Mononuclear cell (primary cell): ENCODE results near the gene HTRA2. TPM values are rescaled to one million over a fixed set of nuclear protein-coding genes. Genes with fewer than 3 reads are reported as not detected.

Experiments
- H3K27me3 ChIP-seq: 2 replicates; pipeline ENCODE4 v1.6.0; 2011; ENCODE audit warnings: low read length, control low read depth; ENCODE audit not compliant: insufficient read depth
- H3K4me1 ChIP-seq: 2 replicates; pipeline ENCODE4 v1.5.1; 2011; ENCODE audit warnings: mild to moderate bottlenecking, low read length, control low read depth; ENCODE audit not compliant: insufficient read depth
- H3K4me3 ChIP-seq: 2 replicates; pipeline ENCODE4 v1.5.1; 2011; ENCODE audit warnings: mild to moderate bottlenecking, low read length, moderate library complexity
- H3K9me3 ChIP-seq: 2 replicates; pipeline ENCODE4 v1.5.1; 2011; ENCODE audit warnings: low read depth, mild to moderate bottlenecking, control low read depth, low read length
- total RNA-seq: library from RNA; depleted of rRNA; stranded (reverse); fragments of >200 nt; gene quantifications from one replicate; pipeline ENCODE4 v1.2.3, GENCODE V29; 2012

HTRA2 gene
- total RNA-seq, 1 donor = 17.9 TPM

GRCh38 chr2:74538881-74539339 lies 9.2 kb downstream of the HTRA2 start:
- peaks cover 11% of the 10 kb centered on the region for H3K4me1 ChIP-seq
- no peaks in the 10 kb centered on the region for H3K9me3 ChIP-seq
- no peaks in the 10 kb centered on the region for H3K27me3 ChIP-seq
- H3K4me3 ChIP-seq = no peak overlapping the region

- H3K27me3 ChIP-seq = no peaks in the 10 kb centered on the region
- no peak overlapping the region for H3K4me3 ChIP-seq
These were observed 10.6 kb downstream of the HTRA2 start for GRCh38 chr2:74540291-74540690.

GRCh38 chr2:74542978-74543377 lies 13.2 kb downstream of the HTRA2 start:
- Histone ChIP-seq H3K4me3 (no peak overlapping the region), H3K27me3 (peaks cover 9% of the 10 kb centered on the region), H3K9me3 (no peaks in the 10 kb centered on the region), H3K4me1 (peaks cover 11% of the 10 kb centered on the region)

More at GRCh38 chr2:74540291-74540690, 10.6 kb downstream of the HTRA2 start:
- H3K9me3 ChIP-seq = no peaks in the 10 kb centered on the region
- peaks cover 11% of the 10 kb centered on the region for H3K4me1 ChIP-seq

GRCh38 chr2:74544634-74545033 lies 14.9 kb downstream of the HTRA2 start:
- H3K4me3 ChIP-seq = no peak overlapping the region

GRCh38 chr2:74546004-74546403 lies 16.3 kb downstream of the HTRA2 start:
- Histone ChIP-seq H3K9me3 (no peaks in the 10 kb centered on the region), H3K4me3 (no peak overlapping the region)

More at GRCh38 chr2:74544634-74545033, 14.9 kb downstream of the HTRA2 start:
- Histone ChIP-seq H3K9me3 (no peaks in the 10 kb centered on the region), H3K4me1 (peaks cover 15% of the 10 kb centered on the region), H3K27me3 (peaks cover 23% of the 10 kb centered on the region)

GRCh38 chr2:74548285-74548899 lies 18.7 kb downstream of the HTRA2 start:
- H3K27me3 ChIP-seq = peaks cover 28% of the 10 kb centered on the region
- H3K4me3 ChIP-seq = peak overlapping the region; percentile 38
- H3K9me3 ChIP-seq = no peaks in the 10 kb centered on the region
- peaks cover 22% of the 10 kb centered on the region for H3K4me1 ChIP-seq

More at GRCh38 chr2:74546004-74546403, 16.3 kb downstream of the HTRA2 start:
- Histone ChIP-seq H3K4me1 (peaks cover 19% of the 10 kb centered on the region), H3K27me3 (peaks cover 28% of the 10 kb centered on the region)

GRCh38 chr2:74548900-74549826 lies 19.4 kb downstream of the HTRA2 start:
- no peaks in the 10 kb centered on the region for H3K9me3 ChIP-seq
- H3K27me3 ChIP-seq = peaks cover 28% of the 10 kb centered on the region
- peak overlapping the region; percentile 38 for H3K4me3 ChIP-seq

GRCh38 chr2:74550231-74550630 lies 20.5 kb downstream of the HTRA2 start:
- Histone ChIP-seq H3K9me3 (no peaks in the 10 kb centered on the region), H3K27me3 (peaks cover 28% of the 10 kb centered on the region), H3K4me1 (peaks cover 31% of the 10 kb centered on the region), H3K4me3 (no peak overlapping the region)

More at GRCh38 chr2:74548900-74549826, 19.4 kb downstream of the HTRA2 start:
- peaks cover 30% of the 10 kb centered on the region for H3K4me1 ChIP-seq

GRCh38 chr2:74551530-74551929 lies 21.8 kb downstream of the HTRA2 start:
- Histone ChIP-seq H3K4me3 (no peak overlapping the region), H3K4me1 (peaks cover 44% of the 10 kb centered on the region), H3K9me3 (no peaks in the 10 kb centered on the region), H3K27me3 (peaks cover 28% of the 10 kb centered on the region)

GRCh38 chr2:74551942-74552913 lies 22.5 kb downstream of the HTRA2 start:
- H3K4me3 ChIP-seq = no peak overlapping the region
- H3K4me1 ChIP-seq = peaks cover 51% of the 10 kb centered on the region
- peaks cover 27% of the 10 kb centered on the region for H3K27me3 ChIP-seq
- no peaks in the 10 kb centered on the region for H3K9me3 ChIP-seq

- no peak overlapping the region for H3K4me3 ChIP-seq
- H3K27me3 ChIP-seq = peaks cover 18% of the 10 kb centered on the region
- no peaks in the 10 kb centered on the region for H3K9me3 ChIP-seq
- H3K4me1 ChIP-seq = peaks cover 54% of the 10 kb centered on the region
These were observed 23.4 kb downstream of the HTRA2 start for GRCh38 chr2:74552914-74553811.

- Histone ChIP-seq H3K27me3 (peaks cover 10% of the 10 kb centered on the region), H3K9me3 (no peaks in the 10 kb centered on the region), H3K4me3 (peak within 1 kb of the TSS; percentile 98), H3K4me1 (peaks cover 50% of the 10 kb centered on the region)
These were observed 24.4 kb downstream of the HTRA2 start, which contains the start of the genes DOK1 and LOXL3 for GRCh38 chr2:74553892-74554819. TSS of gene DOK1 (plus strand) at chr2:74554720. CDS start at chr2:74554755, 35 bp downstream. TSS of gene LOXL3 (minus strand) at chr2:74553942. CDS start at chr2:74552634, 1,308 bp downstream.
